ENCODE measurements around the gene NDRG3.

The NDRG3 gene

GRCh38 chr20:36624944-36625324 is 121.0 kb downstream of the NDRG3 start:
- H3K79me2 ChIP-seq (ENCODE audit: insufficient read depth, low read depth): no peaks in the 10 kb centered on the region
- no peak overlapping the region for H3K27ac ChIP-seq
- H3K4me2 ChIP-seq: no peak overlapping the region
- no peaks in the 10 kb centered on the region for H4K20me1 ChIP-seq (ENCODE audit: insufficient read depth)
- no peaks in the 10 kb centered on the region for H3K36me3 ChIP-seq (ENCODE audit: insufficient read depth)
- H3K27me3 ChIP-seq (ENCODE audit: insufficient read depth, low read depth): no peaks in the 10 kb centered on the region
- H3K4me1 ChIP-seq (ENCODE audit: low read depth, poor library complexity, severe bottlenecking): peaks cover 10% of the 10 kb centered on the region
- H3K9ac ChIP-seq: no peak overlapping the region
- TF ChIP-seq, protein P1, sequence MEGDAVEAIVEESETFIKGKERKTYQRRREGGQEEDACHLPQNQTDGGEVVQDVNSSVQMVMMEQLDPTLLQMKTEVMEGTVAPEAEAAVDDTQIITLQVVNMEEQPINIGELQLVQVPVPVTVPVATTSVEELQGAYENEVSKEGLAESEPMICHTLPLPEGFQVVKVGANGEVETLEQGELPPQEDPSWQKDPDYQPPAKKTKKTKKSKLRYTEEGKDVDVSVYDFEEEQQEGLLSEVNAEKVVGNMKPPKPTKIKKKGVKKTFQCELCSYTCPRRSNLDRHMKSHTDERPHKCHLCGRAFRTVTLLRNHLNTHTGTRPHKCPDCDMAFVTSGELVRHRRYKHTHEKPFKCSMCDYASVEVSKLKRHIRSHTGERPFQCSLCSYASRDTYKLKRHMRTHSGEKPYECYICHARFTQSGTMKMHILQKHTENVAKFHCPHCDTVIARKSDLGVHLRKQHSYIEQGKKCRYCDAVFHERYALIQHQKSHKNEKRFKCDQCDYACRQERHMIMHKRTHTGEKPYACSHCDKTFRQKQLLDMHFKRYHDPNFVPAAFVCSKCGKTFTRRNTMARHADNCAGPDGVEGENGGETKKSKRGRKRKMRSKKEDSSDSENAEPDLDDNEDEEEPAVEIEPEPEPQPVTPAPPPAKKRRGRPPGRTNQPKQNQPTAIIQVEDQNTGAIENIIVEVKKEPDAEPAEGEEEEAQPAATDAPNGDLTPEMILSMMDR (conservative IDR thresholded peaks at IDR 0.05; ENCODE audit: low read depth, low read length): no peak
- no peak overlapping the region for H2AFZ ChIP-seq (ENCODE audit: low read depth)
- H3K4me3 ChIP-seq (IDR thresholded peaks at IDR 0.05; ENCODE audit: insufficient read depth, low read depth, low read length): no peak overlapping the region

DNA sequence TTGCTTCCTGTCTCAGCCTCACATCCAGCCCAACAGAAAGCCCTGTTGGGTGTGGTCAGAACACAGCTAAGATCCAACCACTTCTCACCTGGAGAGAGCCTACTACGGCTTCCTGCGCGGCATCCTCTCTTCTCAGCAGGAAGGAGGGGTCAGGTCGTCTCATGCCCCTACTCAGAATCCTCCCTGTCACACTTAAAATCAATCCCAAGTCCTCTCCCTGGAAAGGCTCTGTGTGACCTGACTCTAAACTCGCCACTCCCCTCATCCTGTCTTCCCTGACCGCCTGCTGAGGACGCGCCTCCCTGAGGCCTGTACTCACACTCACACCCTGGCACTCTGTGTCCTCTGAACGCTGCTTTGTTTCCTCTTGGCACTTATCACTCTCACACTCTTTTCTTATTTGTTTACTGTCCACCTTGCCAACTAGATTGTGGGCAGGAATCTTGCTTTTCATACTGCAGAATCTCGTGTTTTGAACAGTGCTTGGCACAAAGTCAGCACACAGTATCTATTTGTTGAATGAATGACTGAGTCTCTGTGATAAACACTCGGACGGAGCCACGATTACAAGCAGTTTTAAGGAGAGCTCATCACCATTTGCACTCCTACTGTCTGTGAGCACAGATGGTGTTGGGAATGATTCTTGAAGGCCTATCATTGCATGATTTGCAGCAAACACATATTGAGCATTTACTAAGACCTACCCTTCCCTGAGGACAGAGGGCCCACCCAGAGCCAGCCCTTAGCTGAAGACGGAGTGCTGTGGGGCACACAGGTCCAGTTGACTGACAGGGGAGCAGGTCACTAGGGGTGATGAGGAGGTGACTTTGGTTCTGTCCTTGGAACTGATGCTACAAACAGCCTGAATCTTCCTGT is 121.6 kb downstream of the NDRG3 start:
- H3K4me2 ChIP-seq: no peak overlapping the region
- H3K36me3 ChIP-seq (ENCODE audit: insufficient read depth): no peaks in the 10 kb centered on the region
- H3K27me3 ChIP-seq (ENCODE audit: insufficient read depth, low read depth): no peaks in the 10 kb centered on the region
- H2AFZ ChIP-seq (ENCODE audit: low read depth): no peak overlapping the region
- no peak overlapping the region for H3K27ac ChIP-seq
- H3K4me3 ChIP-seq (IDR thresholded peaks at IDR 0.05; ENCODE audit: insufficient read depth, low read depth, low read length): no peak overlapping the region
- no peaks in the 10 kb centered on the region for H4K20me1 ChIP-seq (ENCODE audit: insufficient read depth)
- H3K9ac ChIP-seq: no peak overlapping the region
- no peaks in the 10 kb centered on the region for H3K79me2 ChIP-seq (ENCODE audit: insufficient read depth, low read depth)
- TF ChIP-seq, protein P1 (conservative IDR thresholded peaks at IDR 0.05; ENCODE audit: low read depth, low read length): no peak
- peaks cover 3% of the 10 kb centered on the region for H3K4me1 ChIP-seq (ENCODE audit: low read depth, poor library complexity, severe bottlenecking)

DNA sequence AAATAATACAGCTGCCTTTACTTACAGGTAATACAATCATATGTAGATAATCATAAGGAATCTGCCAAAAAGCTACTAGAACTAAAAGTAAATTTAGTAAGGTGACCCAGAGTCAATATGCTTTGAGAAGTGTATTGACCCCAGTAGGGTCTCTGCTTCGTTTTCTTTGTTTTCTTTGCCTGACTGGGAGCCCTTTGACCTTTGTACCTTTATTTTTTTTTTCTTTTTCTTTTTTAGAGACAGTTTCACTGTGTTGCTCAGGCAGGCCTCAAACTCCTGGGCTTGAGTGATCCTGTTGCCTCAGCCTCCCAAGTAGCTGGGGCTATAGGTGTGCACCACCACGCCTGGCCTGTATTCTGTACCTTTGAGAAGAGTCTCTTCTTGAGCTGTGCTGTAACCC is 122.4 kb downstream of the NDRG3 start:
- H3K36me3 ChIP-seq (ENCODE audit: insufficient read depth): no peaks in the 10 kb centered on the region
- H3K4me3 ChIP-seq (IDR thresholded peaks at IDR 0.05; ENCODE audit: insufficient read depth, low read depth, low read length): no peak overlapping the region
- H3K4me2 ChIP-seq: no peak overlapping the region
- no peaks in the 10 kb centered on the region for H3K79me2 ChIP-seq (ENCODE audit: insufficient read depth, low read depth)
- H3K27ac ChIP-seq: no peak overlapping the region
- H2AFZ ChIP-seq (ENCODE audit: low read depth): no peak overlapping the region
- TF ChIP-seq, protein P1 (conservative IDR thresholded peaks at IDR 0.05; ENCODE audit: low read depth, low read length): no peak
- H3K9ac ChIP-seq: no peak overlapping the region
- no peaks in the 10 kb centered on the region for H3K4me1 ChIP-seq (ENCODE audit: low read depth, poor library complexity, severe bottlenecking)
- no peaks in the 10 kb centered on the region for H3K27me3 ChIP-seq (ENCODE audit: insufficient read depth, low read depth)
- H4K20me1 ChIP-seq (ENCODE audit: insufficient read depth): no peaks in the 10 kb centered on the region

- Histone ChIP-seq H3K79me2 (ENCODE audit: insufficient read depth, low read depth) (no peaks in the 10 kb centered on the region), H3K27ac (no peak overlapping the region), H3K4me2 (no peak overlapping the region), H3K27me3 (ENCODE audit: insufficient read depth, low read depth) (no peaks in the 10 kb centered on the region), H4K20me1 (ENCODE audit: insufficient read depth) (no peaks in the 10 kb centered on the region), H3K9ac (no peak overlapping the region), H3K4me1 (ENCODE audit: low read depth, poor library complexity, severe bottlenecking) (no peaks in the 10 kb centered on the region), H2AFZ (ENCODE audit: low read depth) (no peak overlapping the region), H3K36me3 (ENCODE audit: insufficient read depth) (no peaks in the 10 kb centered on the region), H3K4me3 (IDR thresholded peaks at IDR 0.05; ENCODE audit: insufficient read depth, low read depth, low read length) (no peak overlapping the region)
- TF ChIP-seq, protein P1 (conservative IDR thresholded peaks at IDR 0.05; ENCODE audit: low read depth, low read length): no peak
Measured at GRCh38 chr20:36620917-36621316, 125.0 kb downstream of the NDRG3 start.

Measured in KMS-11 (cell line).